Fibroblast of pulmonary artery (primary cell): ENCODE measurements around the gene RENBP.

ENCODE experiments used
- DNase-seq: peaks from one replicate; pipeline ENCODE4 v3.0.0-alpha.2; 2010; ENCODE audit warnings: low read depth
- H3K4me3 ChIP-seq: replicated peaks from 2 replicates; pipeline ENCODE4 v1.5.1; 2011; ENCODE audit warnings: low read depth, mild to moderate bottlenecking, control low read depth, low read length, moderate library complexity
- TF ChIP-seq, protein P1 (sequence below): IDR thresholded peaks from 2 replicates; pipeline ENCODE4 v1.5.1; 2011; ENCODE audit warnings: mild to moderate bottlenecking, control low read depth, low read length, inconsistent platforms; ENCODE audit errors: missing control alignments

Gene RENBP

DNA sequence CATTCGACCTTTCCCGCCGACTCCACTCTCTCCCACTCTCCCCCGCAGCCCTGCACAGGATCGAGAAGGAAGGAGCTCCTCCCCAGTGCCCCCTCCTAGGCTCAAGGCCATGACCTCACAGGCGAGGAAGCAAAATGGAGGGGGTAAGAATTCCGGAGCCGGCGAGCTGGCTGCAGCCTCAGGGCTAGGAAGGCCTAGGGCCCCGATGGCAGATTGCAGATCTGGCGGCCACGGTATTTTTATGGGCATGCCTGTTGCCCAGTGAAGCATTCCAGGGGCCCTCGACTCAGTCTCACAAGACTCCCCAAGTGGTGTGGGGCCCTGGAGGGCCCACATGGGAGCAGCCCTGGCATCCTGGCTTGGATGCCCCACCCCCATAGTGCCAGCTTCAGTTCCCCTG lies 57.5 kb downstream of the RENBP start:
- TF ChIP-seq, protein P1, sequence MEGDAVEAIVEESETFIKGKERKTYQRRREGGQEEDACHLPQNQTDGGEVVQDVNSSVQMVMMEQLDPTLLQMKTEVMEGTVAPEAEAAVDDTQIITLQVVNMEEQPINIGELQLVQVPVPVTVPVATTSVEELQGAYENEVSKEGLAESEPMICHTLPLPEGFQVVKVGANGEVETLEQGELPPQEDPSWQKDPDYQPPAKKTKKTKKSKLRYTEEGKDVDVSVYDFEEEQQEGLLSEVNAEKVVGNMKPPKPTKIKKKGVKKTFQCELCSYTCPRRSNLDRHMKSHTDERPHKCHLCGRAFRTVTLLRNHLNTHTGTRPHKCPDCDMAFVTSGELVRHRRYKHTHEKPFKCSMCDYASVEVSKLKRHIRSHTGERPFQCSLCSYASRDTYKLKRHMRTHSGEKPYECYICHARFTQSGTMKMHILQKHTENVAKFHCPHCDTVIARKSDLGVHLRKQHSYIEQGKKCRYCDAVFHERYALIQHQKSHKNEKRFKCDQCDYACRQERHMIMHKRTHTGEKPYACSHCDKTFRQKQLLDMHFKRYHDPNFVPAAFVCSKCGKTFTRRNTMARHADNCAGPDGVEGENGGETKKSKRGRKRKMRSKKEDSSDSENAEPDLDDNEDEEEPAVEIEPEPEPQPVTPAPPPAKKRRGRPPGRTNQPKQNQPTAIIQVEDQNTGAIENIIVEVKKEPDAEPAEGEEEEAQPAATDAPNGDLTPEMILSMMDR = no peak
- no peak overlapping the region for H3K4me3 ChIP-seq
- DNase-seq = no peak

DNA sequence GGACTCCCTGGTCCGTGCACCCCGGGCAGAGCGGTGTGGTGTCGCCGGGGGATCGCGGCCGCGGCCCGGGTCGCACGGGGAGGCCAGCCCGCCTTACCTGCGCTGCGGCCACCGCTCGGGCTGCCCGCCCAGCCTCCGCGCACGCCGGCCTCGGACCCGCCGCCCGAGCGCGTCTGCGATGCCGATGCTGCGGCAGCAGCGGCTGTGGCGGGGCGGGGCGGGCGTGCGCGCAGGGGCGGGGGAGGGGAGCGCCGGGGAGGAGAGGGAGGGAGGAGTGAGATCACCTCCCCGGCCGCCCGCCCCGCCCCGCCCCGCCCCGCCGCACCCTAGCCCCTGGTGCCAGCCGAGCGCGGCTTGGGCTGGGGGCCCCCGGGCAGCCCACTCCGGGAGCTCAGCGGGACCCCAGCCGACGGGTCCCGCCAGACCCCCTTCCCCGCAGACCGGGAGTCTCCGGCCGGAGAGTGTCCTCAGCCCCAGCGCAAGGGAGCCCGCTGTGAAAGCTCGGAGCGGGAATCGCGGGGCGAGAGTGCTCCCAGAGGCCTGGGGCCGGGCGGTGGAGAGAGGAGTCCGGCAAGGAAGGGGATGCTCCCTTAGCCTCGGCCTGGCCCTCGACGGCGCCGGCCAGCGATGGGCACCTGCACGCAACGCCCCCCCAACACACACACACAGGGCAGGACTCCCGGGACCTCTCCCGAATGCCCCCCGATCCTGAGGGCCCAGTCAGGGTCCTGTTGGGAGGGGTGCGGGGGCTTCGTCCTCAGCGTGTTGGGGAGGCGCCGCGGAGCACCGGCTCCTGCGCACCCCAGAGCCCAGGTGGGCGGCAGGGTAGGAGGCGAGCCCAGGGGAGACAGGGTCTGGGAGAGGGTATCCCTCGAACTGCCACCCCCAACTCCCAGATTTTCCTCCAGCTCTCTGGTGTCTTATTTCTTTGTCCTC lies 58.2 kb downstream of the RENBP start, which contains the start of gene L1CAM:
Gene L1CAM (minus strand): TSS at position 206 of the 936 bp plus-strand sequence. CDS start 10,337 bp downstream, outside the sequence.
- no peak for DNase-seq
- TF ChIP-seq, protein P1 = no peak
- H3K4me3 ChIP-seq = no peak within 1 kb of the TSS
